ENCODE results near the gene MKRN2.
"Not testable (repeated sequence)": the region's sequence is repeated elsewhere in the genome, so short reads cannot be mapped to it uniquely, and the experiment has no call there.

Gene MKRN2

DNA sequence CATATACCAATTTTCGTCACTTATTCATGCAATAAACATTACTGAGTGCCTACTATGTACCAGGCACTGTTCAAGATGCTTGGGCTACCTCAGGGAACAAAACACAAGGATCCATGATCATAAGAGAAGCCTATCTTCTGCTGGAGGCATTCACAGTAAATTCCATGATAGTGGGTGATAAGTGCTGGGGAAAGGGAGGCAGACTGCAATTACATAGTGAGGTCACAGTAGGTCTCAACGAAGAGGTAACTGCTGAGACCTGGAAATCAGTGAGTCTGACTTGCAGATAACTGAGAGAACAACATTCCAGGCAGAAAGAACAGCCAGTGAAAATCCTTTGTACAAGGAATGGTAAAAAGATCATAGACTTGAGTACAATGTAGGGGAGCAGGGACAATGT, 73.4 kb downstream of the MKRN2 start:
- DNase-seq (ENCODE audit: low spot score): no peak

DNA sequence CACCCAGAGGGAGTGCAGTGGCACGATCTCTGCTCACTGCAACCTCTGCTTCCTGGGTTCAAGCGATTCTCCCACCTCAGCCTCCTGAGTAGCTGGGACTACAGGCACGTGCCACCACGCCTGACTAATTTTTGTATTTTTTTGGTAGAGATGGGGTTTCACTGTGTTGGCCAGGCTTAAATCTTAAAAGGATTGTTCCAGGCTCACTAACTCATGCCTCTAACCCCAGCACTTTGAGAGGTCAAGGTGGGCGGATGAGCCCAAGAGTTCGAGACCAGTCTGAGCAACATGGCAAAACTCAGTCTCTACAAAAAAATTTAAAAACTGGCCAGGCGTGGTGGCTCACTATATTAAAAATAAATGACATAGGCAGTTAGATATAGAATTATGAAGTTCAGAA, 74.0 kb downstream of the MKRN2 start:
- DNase-seq (ENCODE audit: low spot score): not testable (repeated sequence)

DNA sequence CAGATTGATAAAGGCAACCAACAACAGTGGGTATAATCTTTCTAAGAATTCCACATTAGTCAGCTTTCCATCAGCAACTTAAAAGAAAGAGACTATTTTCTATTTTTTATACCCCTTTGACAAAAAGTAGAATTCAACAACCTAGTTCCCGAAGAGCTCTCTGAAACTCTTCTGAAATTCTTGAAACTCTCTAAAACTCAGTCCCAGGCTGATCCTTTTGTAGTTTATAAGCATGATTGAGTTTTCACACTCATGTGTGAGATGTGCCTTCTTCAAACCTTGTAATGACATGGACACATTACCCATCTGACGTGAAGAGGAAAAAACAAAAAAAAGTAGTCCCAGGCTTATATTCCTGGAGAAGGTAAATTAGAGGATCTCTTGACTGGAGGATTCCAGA, 75.6 kb downstream of the MKRN2 start:
- DNase-seq (ENCODE audit: low spot score): no peak

DNA sequence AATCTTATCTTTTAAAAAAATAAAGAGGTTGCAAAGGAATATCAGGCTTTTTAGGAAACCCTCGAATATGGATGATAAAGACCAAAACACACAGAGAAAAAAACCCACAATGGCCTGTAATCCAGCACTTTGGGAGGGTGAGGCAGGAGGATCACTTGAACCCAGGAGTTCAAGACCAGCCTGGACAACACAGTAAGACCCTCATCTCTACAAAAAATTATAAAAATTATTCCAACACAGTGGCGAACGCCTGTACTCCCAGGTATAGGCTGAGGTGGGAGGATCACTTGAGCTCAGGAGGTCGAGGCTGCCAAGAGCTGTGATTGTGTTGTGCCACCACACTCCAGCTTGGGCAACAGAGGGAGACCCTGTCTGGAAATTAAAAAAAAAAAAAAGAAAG, 76.2 kb downstream of the MKRN2 start:
- no peak for DNase-seq (ENCODE audit: low spot score)

Small RNAs within 50 kb of the gene (small RNA-seq; reads per million reads assigned to genes)
- 0 reads per million in 2 experiments for gene RF00017
- 0.03 to 0.13 reads per million in 2 experiments for gene RNA5SP123
- 0 to 0.03 reads per million in 2 experiments for gene RNU6-377P
